ENCODE data around the gene AKAP9. TPM values are rescaled to one million over a fixed set of nuclear protein-coding genes. Genes with fewer than 3 reads are reported as not detected.

AKAP9 gene
- total RNA-seq, 2 donors from 2014 or later: 57.0 to 61.9 TPM

GRCh38 chr7:92064438-92065029, 123.9 kb downstream of the AKAP9 start:
- H3K27me3 Mint-ChIP-seq (ENCODE audit: insufficient read depth): no peaks in the 10 kb centered on the region
- no peak overlapping the region for H3K4me3 ChIP-seq (ENCODE audit: low read length)
- no peak for DNase-seq
- peaks cover 47% of the 10 kb centered on the region for H3K36me3 ChIP-seq (ENCODE audit: control insufficient read depth, insufficient read depth, low read length)
- no peaks in the 10 kb centered on the region for H3K4me1 ChIP-seq (ENCODE audit: control insufficient read depth, insufficient read depth, low read length)
- no peak overlapping the region for H3K27ac Mint-ChIP-seq
- H3K4me1 Mint-ChIP-seq: no peaks in the 10 kb centered on the region
- H3K36me3 Mint-ChIP-seq (ENCODE audit: low read depth): peaks cover 33% of the 10 kb centered on the region
- no peak overlapping the region for H3K9ac ChIP-seq (ENCODE audit: extremely low read depth, low read length, poor library complexity, severe bottlenecking)
- no peak for TF ChIP-seq CTCF (conservative IDR thresholded peaks at IDR 0.05)
- no peaks in the 10 kb centered on the region for H3K9me3 Mint-ChIP-seq
- 97 to 100% methylated on average over 2 of the region's 2 CpGs for WGBS, 2 experiments (ENCODE audit: insufficient coverage in 1 of 2, insufficient read length in 1 of 2)
- no peak overlapping the region for H3K27ac ChIP-seq (ENCODE audit: low read depth, low read length)
- no peaks in the 10 kb centered on the region for H3K27me3 ChIP-seq (ENCODE audit: control insufficient read depth, insufficient read depth, low read length, poor library complexity, severe bottlenecking)
- H3K9me3 ChIP-seq (ENCODE audit: control insufficient read depth, low read length): no peaks in the 10 kb centered on the region
- H3K4me3 Mint-ChIP-seq: no peak overlapping the region

GRCh38 chr7:92071032-92071431, 130.4 kb downstream of the AKAP9 start:
- no peak overlapping the region for H3K27ac ChIP-seq (ENCODE audit: low read depth, low read length)
- H3K27me3 Mint-ChIP-seq (ENCODE audit: insufficient read depth): no peaks in the 10 kb centered on the region
- H3K36me3 ChIP-seq (ENCODE audit: control insufficient read depth, insufficient read depth, low read length): peaks cover 62% of the 10 kb centered on the region
- H3K4me3 Mint-ChIP-seq: no peak overlapping the region
- no peak for TF ChIP-seq CTCF (conservative IDR thresholded peaks at IDR 0.05)
- no peak overlapping the region for H3K9ac ChIP-seq (ENCODE audit: extremely low read depth, low read length, poor library complexity, severe bottlenecking)
- H3K27me3 ChIP-seq (ENCODE audit: control insufficient read depth, insufficient read depth, low read length, poor library complexity, severe bottlenecking): no peaks in the 10 kb centered on the region
- no peaks in the 10 kb centered on the region for H3K9me3 ChIP-seq (ENCODE audit: control insufficient read depth, low read length)
- peaks cover 56% of the 10 kb centered on the region for H3K36me3 Mint-ChIP-seq (ENCODE audit: low read depth)
- no peak overlapping the region for H3K27ac Mint-ChIP-seq
- no peak overlapping the region for H3K4me3 ChIP-seq (ENCODE audit: low read length)
- WGBS, 2 experiments (ENCODE audit: insufficient coverage in 1 of 2, insufficient read length in 1 of 2): 94 to 98% methylated on average over 4 of the region's 5 CpGs
- no peak for DNase-seq
- no peaks in the 10 kb centered on the region for H3K4me1 ChIP-seq (ENCODE audit: control insufficient read depth, insufficient read depth, low read length)
- no peaks in the 10 kb centered on the region for H3K4me1 Mint-ChIP-seq
- no peaks in the 10 kb centered on the region for H3K9me3 Mint-ChIP-seq

- no CpG with 5 or more reads among the region's 1 CpG for WGBS, 2 experiments (ENCODE audit: insufficient coverage in 1 of 2, insufficient read length in 1 of 2)
- Histone ChIP-seq H3K4me1 (ENCODE audit: control insufficient read depth, insufficient read depth, low read length) (no peaks in the 10 kb centered on the region), H3K9me3 (ENCODE audit: control insufficient read depth, low read length) (no peaks in the 10 kb centered on the region), H3K36me3 (ENCODE audit: control insufficient read depth, insufficient read depth, low read length) (peaks cover 60% of the 10 kb centered on the region), H3K9ac (ENCODE audit: extremely low read depth, low read length, poor library complexity, severe bottlenecking) (no peak overlapping the region), H3K27ac (ENCODE audit: low read depth, low read length) (no peak overlapping the region), H3K4me3 (ENCODE audit: low read length) (no peak overlapping the region), H3K27me3 (ENCODE audit: control insufficient read depth, insufficient read depth, low read length, poor library complexity, severe bottlenecking) (no peaks in the 10 kb centered on the region)
- TF ChIP-seq CTCF (conservative IDR thresholded peaks at IDR 0.05): no peak
- peaks cover 52% of the 10 kb centered on the region for H3K36me3 Mint-ChIP-seq (ENCODE audit: low read depth)
- no peak overlapping the region for H3K4me3 Mint-ChIP-seq
- no peak for DNase-seq
- no peak overlapping the region for H3K27ac Mint-ChIP-seq
- no peaks in the 10 kb centered on the region for H3K9me3 Mint-ChIP-seq
- no peaks in the 10 kb centered on the region for H3K4me1 Mint-ChIP-seq
- no peaks in the 10 kb centered on the region for H3K27me3 Mint-ChIP-seq (ENCODE audit: insufficient read depth)
Observed at GRCh38 chr7:92072121-92072520, 131.5 kb downstream of the AKAP9 start.
